GM23338 (cell line): Measurements from ENCODE around the gene GAB2.

Source experiments
- EZH2 ChIP-seq: fragments of 200-600 bp; sonication (generic); IDR thresholded peaks from one replicate; pipeline ENCODE4 v1.8.0; 2017; ENCODE audit warnings: antibody characterized with exemption, mild to moderate bottlenecking, low read depth; ENCODE audit not compliant: unreplicated experiment
- TF ChIP-seq, protein P1 (sequence below), 2 experiments: fragments of 200-600 bp in 1 of 2; sonication (generic) in 1 of 2; conservative IDR thresholded peaks; 2 replicates each; pipeline versions ENCODE4 v1.5.1 to v1.6.1; 2016 to 2017; ENCODE audit warnings: antibody characterized with exemption in 2 of 2, low read depth in 2 of 2, mild to moderate bottlenecking in 2 of 2, moderate library complexity in 1 of 2

GRCh38 chr11:78295347-78295746 lies 122.3 kb downstream of the GAB2 start:
- TF ChIP-seq, protein P1, sequence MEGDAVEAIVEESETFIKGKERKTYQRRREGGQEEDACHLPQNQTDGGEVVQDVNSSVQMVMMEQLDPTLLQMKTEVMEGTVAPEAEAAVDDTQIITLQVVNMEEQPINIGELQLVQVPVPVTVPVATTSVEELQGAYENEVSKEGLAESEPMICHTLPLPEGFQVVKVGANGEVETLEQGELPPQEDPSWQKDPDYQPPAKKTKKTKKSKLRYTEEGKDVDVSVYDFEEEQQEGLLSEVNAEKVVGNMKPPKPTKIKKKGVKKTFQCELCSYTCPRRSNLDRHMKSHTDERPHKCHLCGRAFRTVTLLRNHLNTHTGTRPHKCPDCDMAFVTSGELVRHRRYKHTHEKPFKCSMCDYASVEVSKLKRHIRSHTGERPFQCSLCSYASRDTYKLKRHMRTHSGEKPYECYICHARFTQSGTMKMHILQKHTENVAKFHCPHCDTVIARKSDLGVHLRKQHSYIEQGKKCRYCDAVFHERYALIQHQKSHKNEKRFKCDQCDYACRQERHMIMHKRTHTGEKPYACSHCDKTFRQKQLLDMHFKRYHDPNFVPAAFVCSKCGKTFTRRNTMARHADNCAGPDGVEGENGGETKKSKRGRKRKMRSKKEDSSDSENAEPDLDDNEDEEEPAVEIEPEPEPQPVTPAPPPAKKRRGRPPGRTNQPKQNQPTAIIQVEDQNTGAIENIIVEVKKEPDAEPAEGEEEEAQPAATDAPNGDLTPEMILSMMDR (conservative IDR thresholded peaks at IDR 0.05; ENCODE audit: low read depth in 2 of 2): no peak
- no peak for TF ChIP-seq EZH2
